HG03135 (cell line): Measurements from ENCODE around the gene SVIL.
"Not testable (repeated sequence)": the region's sequence is repeated elsewhere in the genome, so short reads cannot be mapped to it uniquely, and the experiment has no call there.

Source experiments
- ATAC-seq: cut with Tn5 transposase; IDR thresholded peaks from one replicate; pipeline ENCODE4 v1.9.1; 2021; ENCODE audit warnings: mild to moderate bottlenecking, moderate library complexity; ENCODE audit not compliant: unreplicated experiment

Gene SVIL

GRCh38 chr10:29546773-29547313 is 87.9 kb downstream of the SVIL start:
- no peak for ATAC-seq

GRCh38 chr10:29545122-29545521 is 89.6 kb downstream of the SVIL start:
- no peak for ATAC-seq

- no peak for ATAC-seq
Measured at GRCh38 chr10:29543715-29544114, 91.1 kb downstream of the SVIL start.

GRCh38 chr10:29542723-29543122 is 92.0 kb downstream of the SVIL start:
- no peak for ATAC-seq

GRCh38 chr10:29541422-29542210 is 93.2 kb downstream of the SVIL start:
- ATAC-seq = no peak

GRCh38 chr10:29540016-29540415 is 94.8 kb downstream of the SVIL start:
- no peak for ATAC-seq

GRCh38 chr10:29539412-29539811 is 95.4 kb downstream of the SVIL start:
- ATAC-seq = no peak

- ATAC-seq = no peak
Measured at GRCh38 chr10:29537799-29538198, 97.0 kb downstream of the SVIL start.

GRCh38 chr10:29536691-29537090 is 98.1 kb downstream of the SVIL start:
- ATAC-seq = not testable (repeated sequence)

- ATAC-seq = no peak
Measured at GRCh38 chr10:29535778-29536453, 98.9 kb downstream of the SVIL start.

- no peak for ATAC-seq
Measured at GRCh38 chr10:29535012-29535777, 99.6 kb downstream of the SVIL start.

GRCh38 chr10:29534590-29534989 is 100.2 kb downstream of the SVIL start:
- no peak for ATAC-seq

- ATAC-seq = no peak
Measured at GRCh38 chr10:29533696-29534285, 101.0 kb downstream of the SVIL start.

GRCh38 chr10:29533046-29533445 is 101.7 kb downstream of the SVIL start:
- no peak for ATAC-seq

- no peak for ATAC-seq
Measured at GRCh38 chr10:29532256-29532878, 102.4 kb downstream of the SVIL start.

- ATAC-seq = no peak
Measured at GRCh38 chr10:29530112-29530976, 104.4 kb downstream of the SVIL start.

- no peak for ATAC-seq
Measured at GRCh38 chr10:29529146-29529545, 105.6 kb downstream of the SVIL start.

GRCh38 chr10:29525762-29526161 is 109.0 kb downstream of the SVIL start:
- no peak for ATAC-seq

GRCh38 chr10:29524720-29525119 is 110.1 kb downstream of the SVIL start:
- no peak for ATAC-seq

GRCh38 chr10:29524294-29524693 is 110.5 kb downstream of the SVIL start:
- no peak for ATAC-seq
